ENCODE measurements around the gene ACCSL.

DNA sequence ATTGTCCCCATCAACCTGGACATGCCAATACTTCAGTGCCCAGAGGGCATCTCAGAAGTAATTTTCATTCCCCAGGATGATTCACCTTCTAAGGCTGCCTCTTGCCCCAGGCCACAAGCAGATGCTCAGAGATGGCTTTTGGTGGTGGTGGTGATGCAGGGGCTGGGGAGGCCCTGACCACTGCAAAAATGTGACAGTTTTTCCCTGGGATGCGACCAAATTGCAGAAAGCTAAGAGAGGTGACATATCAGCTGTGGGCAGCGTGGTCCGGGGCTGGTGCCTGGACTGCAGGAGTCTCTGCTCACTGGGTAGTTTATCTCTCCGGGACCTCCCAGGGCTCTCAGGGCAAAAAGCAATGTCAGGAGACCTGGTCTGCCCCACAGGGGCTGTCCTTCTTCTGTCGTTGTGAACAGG lies 39.7 kb upstream of the ACCSL start:
- TF ChIP-seq, protein P1, sequence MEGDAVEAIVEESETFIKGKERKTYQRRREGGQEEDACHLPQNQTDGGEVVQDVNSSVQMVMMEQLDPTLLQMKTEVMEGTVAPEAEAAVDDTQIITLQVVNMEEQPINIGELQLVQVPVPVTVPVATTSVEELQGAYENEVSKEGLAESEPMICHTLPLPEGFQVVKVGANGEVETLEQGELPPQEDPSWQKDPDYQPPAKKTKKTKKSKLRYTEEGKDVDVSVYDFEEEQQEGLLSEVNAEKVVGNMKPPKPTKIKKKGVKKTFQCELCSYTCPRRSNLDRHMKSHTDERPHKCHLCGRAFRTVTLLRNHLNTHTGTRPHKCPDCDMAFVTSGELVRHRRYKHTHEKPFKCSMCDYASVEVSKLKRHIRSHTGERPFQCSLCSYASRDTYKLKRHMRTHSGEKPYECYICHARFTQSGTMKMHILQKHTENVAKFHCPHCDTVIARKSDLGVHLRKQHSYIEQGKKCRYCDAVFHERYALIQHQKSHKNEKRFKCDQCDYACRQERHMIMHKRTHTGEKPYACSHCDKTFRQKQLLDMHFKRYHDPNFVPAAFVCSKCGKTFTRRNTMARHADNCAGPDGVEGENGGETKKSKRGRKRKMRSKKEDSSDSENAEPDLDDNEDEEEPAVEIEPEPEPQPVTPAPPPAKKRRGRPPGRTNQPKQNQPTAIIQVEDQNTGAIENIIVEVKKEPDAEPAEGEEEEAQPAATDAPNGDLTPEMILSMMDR (IDR thresholded peaks at IDR 0.05), result no peak
- TF ChIP-seq POLR2A (IDR thresholded peaks at IDR 0.05), result no peak

All from tibial nerve (tissue), 3 donors.